GM21723 (cell line): ENCODE measurements around the gene TRIM37.
"Not testable (repeated sequence)": the region's sequence is repeated elsewhere in the genome, so short reads cannot be mapped to it uniquely, and the experiment has no call there.

Source experiments
- ATAC-seq: cut with Tn5 transposase; IDR thresholded peaks from one replicate; pipeline ENCODE4 v1.9.1; 2021; ENCODE audit warnings: mild to moderate bottlenecking, moderate library complexity; ENCODE audit not compliant: unreplicated experiment

Gene TRIM37

GRCh38 chr17:58995247-58995940 is 111.3 kb downstream of the TRIM37 start:
- ATAC-seq, result no peak

- ATAC-seq, result no peak
Measured at GRCh38 chr17:58993311-58993710, 113.4 kb downstream of the TRIM37 start.

GRCh38 chr17:58991718-58992331 is 114.9 kb downstream of the TRIM37 start:
- peak; percentile 69 for ATAC-seq

- no peak for ATAC-seq
Measured at GRCh38 chr17:58989629-58990028, 117.1 kb downstream of the TRIM37 start.

- ATAC-seq, result no peak
Measured at GRCh38 chr17:58985971-58986370, 120.7 kb downstream of the TRIM37 start.

- ATAC-seq, result no peak
Measured at GRCh38 chr17:58985367-58985766, 121.3 kb downstream of the TRIM37 start.

GRCh38 chr17:58982626-58983025 is 124.1 kb downstream of the TRIM37 start:
- no peak for ATAC-seq

GRCh38 chr17:58980706-58981481 is 125.8 kb downstream of the TRIM37 start:
- ATAC-seq, result no peak

GRCh38 chr17:58976541-58976940 is 130.1 kb downstream of the TRIM37 start:
- ATAC-seq, result no peak

- ATAC-seq, result no peak
Measured at GRCh38 chr17:58974354-58974753, 132.3 kb downstream of the TRIM37 start.

- ATAC-seq, result no peak
Measured at GRCh38 chr17:58970609-58971450, 135.8 kb downstream of the TRIM37 start.

- no peak for ATAC-seq
Measured at GRCh38 chr17:58969612-58970011, 137.1 kb downstream of the TRIM37 start.

- ATAC-seq, result no peak
Measured at GRCh38 chr17:58969156-58969555, 137.5 kb downstream of the TRIM37 start.

- no peak for ATAC-seq
Measured at GRCh38 chr17:58968426-58969061, 138.1 kb downstream of the TRIM37 start.

GRCh38 chr17:58966208-58966607 is 140.5 kb downstream of the TRIM37 start:
- ATAC-seq, result no peak

- no peak for ATAC-seq
Measured at GRCh38 chr17:58965221-58965620, 141.5 kb downstream of the TRIM37 start.

- no peak for ATAC-seq
Measured at GRCh38 chr17:58960068-58960467, 146.6 kb downstream of the TRIM37 start.

- ATAC-seq, result not testable (repeated sequence)
Measured at GRCh38 chr17:58957725-58958073, 149.0 kb downstream of the TRIM37 start.

GRCh38 chr17:58956997-58957724 is 149.5 kb downstream of the TRIM37 start:
- no peak for ATAC-seq

GRCh38 chr17:58954358-58954757 is 152.3 kb downstream of the TRIM37 start:
- not testable (repeated sequence) for ATAC-seq
